H1 (cell line): ENCODE data around the gene TEKTIP1. TPM values are rescaled to one million over a fixed set of nuclear protein-coding genes. Genes with fewer than 3 reads are reported as not detected.

Experiments
- CTCF ChIA-PET: fragments of 300-600 bp; sonication (Branson Sonifier 250); formaldehyde crosslinking; loops from one replicate; lab custom pipeline; 2021; ENCODE audit not compliant: partially characterized antibody; lab: Charles Lee
- POLR2A ChIA-PET: fragments of 300-600 bp; sonication (Branson Sonifier 250); formaldehyde crosslinking; loops from one replicate; lab custom pipeline; 2021; ENCODE audit warnings: inconsistent platforms; ENCODE audit not compliant: partially characterized antibody; lab: Charles Lee
- DNase-seq, 2 experiments: peaks; one replicate each; pipeline versions ENCODE4 v3.0.0 to v3.0.0-alpha.2; 2010 to 2022; ENCODE audit warnings: low spot score in 2 of 2, low read depth in 1 of 2, mixed read lengths in 1 of 2
- FAIRE-seq: peaks from 2 replicates; lab custom pipeline; 2011; peaks lifted over from hg19 to GRCh38; lab: Jason Lieb, UNC
- H2AFZ ChIP-seq: 2 replicates; pipeline ENCODE4 v1.8.1; 2012; ENCODE audit warnings: low read length, inconsistent platforms
- H2AK5ac ChIP-seq: 2 replicates; pipeline ENCODE4 v1.6.1; 2013; ENCODE audit warnings: low read depth, low read length
- H2BK120ac ChIP-seq: replicated peaks from 2 replicates; pipeline ENCODE3; 2013; ENCODE audit warnings: low read depth, low read length, inconsistent platforms
- H2BK12ac ChIP-seq: 2 replicates; pipeline ENCODE4 v1.6.1; 2013; ENCODE audit warnings: low read depth, low read length
- H2BK15ac ChIP-seq: 2 replicates; pipeline ENCODE4 v1.6.1; 2013; ENCODE audit warnings: low read length
- H2BK20ac ChIP-seq: 2 replicates; pipeline ENCODE4 v1.6.1; 2013; ENCODE audit warnings: low read length
- H2BK5ac ChIP-seq: 2 replicates; pipeline ENCODE4 v1.6.1; 2013; ENCODE audit warnings: low read depth, low read length
- H3K14ac ChIP-seq: 2 replicates; pipeline ENCODE4 v1.6.1; 2013; ENCODE audit warnings: inconsistent platforms; ENCODE audit not compliant: insufficient read length
- H3K18ac ChIP-seq: 2 replicates; pipeline ENCODE4 v1.6.1; 2013; ENCODE audit warnings: low read length; ENCODE audit errors: extremely low read depth
- H3K23ac ChIP-seq: 2 replicates; pipeline ENCODE4 v1.6.1; 2013; ENCODE audit warnings: inconsistent platforms; ENCODE audit not compliant: insufficient read length
- H3K23me2 ChIP-seq: 2 replicates; pipeline ENCODE4 v1.6.1; 2013; ENCODE audit warnings: low read depth, low read length
- H3K27ac ChIP-seq: 2 replicates; pipeline ENCODE4 v1.6.1; 2011; ENCODE audit warnings: low read depth, low read length, inconsistent platforms
- H3K27me3 ChIP-seq, 4 experiments: replicated peaks in 1 of 4; 1 replicate in 1 of 4; 2 replicates in 3 of 4; pipeline versions ENCODE4 v1.6.1 to v1.8.1; 2011 to 2013; ENCODE audit warnings: low read length in 3 of 4, mild to moderate bottlenecking in 3 of 4, inconsistent platforms in 2 of 4, mixed read lengths in 2 of 4, moderate library complexity in 1 of 4; ENCODE audit not compliant: control insufficient read depth in 3 of 4, insufficient read depth in 3 of 4; ENCODE audit errors: extremely low read depth in 1 of 4
- H3K36me3 ChIP-seq, 4 experiments: 2 replicates each; pipeline versions ENCODE4 v1.6.1 to v1.8.1; 2011 to 2013; ENCODE audit warnings: mild to moderate bottlenecking in 4 of 4, low read length in 3 of 4, moderate library complexity in 2 of 4, control low read depth in 1 of 4, inconsistent platforms in 1 of 4; ENCODE audit not compliant: insufficient read depth in 4 of 4, control insufficient read depth in 2 of 4
- H3K4ac ChIP-seq: replicated peaks from 2 replicates; pipeline ENCODE3; 2013; ENCODE audit warnings: low read length, low read depth, mixed read lengths, inconsistent platforms; ENCODE audit not compliant: insufficient read length
- H3K4me1 ChIP-seq, 4 experiments: replicated peaks in 1 of 4; 1 replicate in 1 of 4; 2 replicates in 3 of 4; pipeline versions ENCODE4 v1.6.1 to v1.8.1; 2011 to 2013; ENCODE audit warnings: low read length in 3 of 4, inconsistent platforms in 2 of 4, mixed read lengths in 1 of 4; ENCODE audit not compliant: insufficient read depth in 4 of 4, control insufficient read depth in 3 of 4
- H3K4me2 ChIP-seq, 2 experiments: 2 replicates each; pipeline versions ENCODE4 v1.6.1 to v1.8.1; 2011 to 2013; ENCODE audit warnings: low read depth in 2 of 2, low read length in 2 of 2, control low read depth in 1 of 2, inconsistent platforms in 1 of 2, mild to moderate bottlenecking in 1 of 2; ENCODE audit not compliant: insufficient read depth in 1 of 2
- H3K4me3 ChIP-seq, 4 experiments: fragments of 200-600, 300-600 bp in 1 of 4; sonication (generic), shearing (Covaris generic), sonication (Bioruptor Twin) in 1 of 4; 2 replicates each; pipeline versions ENCODE4 v1.5.1 to v1.8.1; 2011 to 2016; ENCODE audit warnings: low read length in 4 of 4, low read depth in 3 of 4, control low read depth in 2 of 4, inconsistent platforms in 2 of 4, mild to moderate bottlenecking in 2 of 4, mixed read lengths in 1 of 4, moderate library complexity in 1 of 4; ENCODE audit not compliant: insufficient read depth in 2 of 4; ENCODE audit errors: extremely low read depth in 1 of 4
- H3K56ac ChIP-seq: replicated peaks from 2 replicates; pipeline ENCODE3; 2013; ENCODE audit warnings: low read depth, mild to moderate bottlenecking, mixed read lengths, low read length, inconsistent platforms; ENCODE audit not compliant: insufficient read length
- H3K79me1 ChIP-seq: 2 replicates; pipeline ENCODE4 v1.6.1; 2013; ENCODE audit warnings: low read depth, low read length, control low read depth
- H3K79me2 ChIP-seq, 2 experiments: 2 replicates each; pipeline versions ENCODE4 v1.6.1 to v1.8.1; 2012 to 2013; ENCODE audit warnings: low read length in 2 of 2, mild to moderate bottlenecking in 2 of 2, inconsistent platforms in 1 of 2; ENCODE audit not compliant: insufficient read depth in 2 of 2, control insufficient read depth in 1 of 2
- H3K9ac ChIP-seq, 4 experiments: replicated peaks in 1 of 4; 1 replicate in 1 of 4; 2 replicates in 3 of 4; pipeline versions ENCODE4 v1.6.1 to v1.8.1; 2011 to 2013; ENCODE audit warnings: low read depth in 3 of 4, low read length in 3 of 4, control low read depth in 2 of 4, mild to moderate bottlenecking in 2 of 4, moderate library complexity in 2 of 4, inconsistent platforms in 1 of 4; ENCODE audit errors: extremely low read depth in 1 of 4
- H3K9me3 ChIP-seq, 2 experiments: 2 replicates each; pipeline versions ENCODE4 v1.6.1 to v1.8.1; 2012 to 2013; ENCODE audit warnings: mild to moderate bottlenecking in 2 of 2, moderate library complexity in 2 of 2, control low read depth in 1 of 2, inconsistent platforms in 1 of 2, low read depth in 1 of 2, low read length in 1 of 2, mixed read lengths in 1 of 2; ENCODE audit not compliant: insufficient read depth in 2 of 2
- H4K20me1 ChIP-seq, 2 experiments: replicated peaks in 1 of 2; 2 replicates each; pipeline versions ENCODE3 to v1.8.1; 2011 to 2013; ENCODE audit warnings: inconsistent platforms in 2 of 2, low read length in 2 of 2, mild to moderate bottlenecking in 1 of 2; ENCODE audit not compliant: insufficient read depth in 2 of 2, control insufficient read depth in 1 of 2
- H4K5ac ChIP-seq: 2 replicates; pipeline ENCODE4 v1.6.1; 2013; ENCODE audit warnings: low read length, low read depth, mixed read lengths, inconsistent platforms; ENCODE audit not compliant: insufficient read length
- H4K8ac ChIP-seq: 2 replicates; pipeline ENCODE4 v1.8.0; 2013; ENCODE audit warnings: mild to moderate bottlenecking, moderate library complexity, low read length, inconsistent platforms; ENCODE audit not compliant: insufficient read depth; ENCODE audit errors: extremely low read depth
- H4K91ac ChIP-seq: replicated peaks from 2 replicates; pipeline ENCODE3; 2013; ENCODE audit warnings: low read length, mixed read lengths, inconsistent platforms; ENCODE audit not compliant: insufficient read length
- ASH2L ChIP-seq: fragments of 200-600, 300-600 bp; sonication (generic); IDR thresholded peaks from one replicate; pipeline ENCODE4 v1.7.1; 2017; ENCODE audit warnings: low read length
- BACH1 ChIP-seq: IDR thresholded peaks from 2 replicates; pipeline ENCODE4 v1.6.1; 2012; ENCODE audit warnings: low read length, improper control_type of control experiment
- CHD1 ChIP-seq: IDR thresholded peaks from 2 replicates; pipeline ENCODE4 v1.6.1; 2012; ENCODE audit warnings: low read depth, low read length, improper control_type of control experiment
- JUN ChIP-seq: IDR thresholded peaks from 2 replicates; pipeline ENCODE4 v1.6.1; 2011; ENCODE audit warnings: low read depth, mild to moderate bottlenecking, improper control_type of control experiment, low read length
- POLR2A ChIP-seq, 2 experiments: IDR thresholded peaks; 1 replicate in 1 of 2; 2 replicates in 1 of 2; pipeline ENCODE4 v1.6.1; 2011; ENCODE audit warnings: low read depth in 2 of 2, low read length in 2 of 2, mild to moderate bottlenecking in 2 of 2; ENCODE audit errors: control extremely low read depth in 1 of 2
- RFX5 ChIP-seq: IDR thresholded peaks from 2 replicates; pipeline ENCODE4 v1.6.1; 2011; ENCODE audit warnings: low read depth, low read length, improper control_type of control experiment, borderline replicate concordance
- RNF2 ChIP-seq: fragments of 200-900, 300-1000 bp; sonication (generic); IDR thresholded peaks from 2 replicates; pipeline ENCODE4 v1.7.1; 2016; ENCODE audit warnings: borderline replicate concordance, low read depth, mild to moderate bottlenecking, antibody characterized with exemption, low read length; ENCODE audit not compliant: poor library complexity, severe bottlenecking; ENCODE audit errors: missing control alignments
- SIX5 ChIP-seq: IDR thresholded peaks from 2 replicates; pipeline ENCODE4 v1.6.1; 2011; ENCODE audit warnings: mild to moderate bottlenecking, low read depth, low read length
- SRF ChIP-seq: IDR thresholded peaks from 2 replicates; pipeline ENCODE4 v1.6.1; 2011; ENCODE audit warnings: mild to moderate bottlenecking, low read depth, low read length, moderate library complexity
- SUZ12 ChIP-seq: fragments of 200-600 bp; sonication (generic); IDR thresholded peaks from 2 replicates; pipeline ENCODE4 v1.6.1; 2012; ENCODE audit warnings: mild to moderate bottlenecking, inconsistent platforms, low read length, moderate library complexity, mixed read lengths
- TBP ChIP-seq: IDR thresholded peaks from 2 replicates; pipeline ENCODE4 v1.6.1; 2011; ENCODE audit warnings: low read depth, low read length, improper control_type of control experiment
- WGBS, 2 experiments: shearing (Covaris generic) in 1 of 2; methylation state at CpG; one replicate each; pipeline versions ENCODE4 v1.1.6 to v1.1.7; 2013 to 2015; ENCODE audit warnings: low lambda C conversion rate in 2 of 2, mixed read lengths in 2 of 2, inconsistent platforms in 1 of 2, low coverage in 1 of 2, missing lambda C conversion rate in 1 of 2; ENCODE audit not compliant: insufficient replicate concordance in 2 of 2, insufficient coverage in 1 of 2, insufficient read length in 1 of 2; ENCODE audit errors: extremely low coverage in 1 of 2, missing lambda C conversion rate in 1 of 2; 5-methylcytosine and 5-hydroxymethylcytosine counted together
- polyA plus RNA-seq, 7 experiments: library from polyadenylated mRNA; depleted of rRNA in 3 of 7; stranded (reverse) in 5 of 7; unstranded in 2 of 7; fragments of >200 nt in 5 of 7; fragments of 200-250 nt in 2 of 7; gene quantifications; 1 replicate in 5 of 7; 2 replicates in 1 of 7; 4 replicates in 1 of 7; pipeline versions ENCODE4 v1.2.1 to v1.2.3, GENCODE V29; 2011 to 2013; ENCODE audit warnings: missing spikeins in 2 of 7, mixed read lengths in 2 of 7
- total RNA-seq: library from RNA; stranded (reverse); fragmentation: NEBNext Ultra II Directional; extraction: Animal tissue kit (Norgen Biotek cat#: 25700); gene quantifications from 2 replicates; pipeline ENCODE4 v1.2.1, GENCODE V29; 2021

The TEKTIP1 gene
- total and polyA plus RNA-seq, 2 of the 8 experiments (the other 6 are each of a cell fraction or from before 2014, with no cell fraction given): 1.1 TPM; not detected in 1

GRCh38 chr19:3528539-3529211 lies 10.3 kb upstream of the TEKTIP1 start:
- H3K36me3 ChIP-seq: peaks cover 7 to 32% (median 20%) of the 10 kb centered on the region in 4 experiments; a peak in 7 of 8 replicates
- no peak overlapping the region for H3K4me3 ChIP-seq
- H3K9me3 ChIP-seq: no peaks in the 10 kb centered on the region
- H3K79me1 ChIP-seq: no peaks in the 10 kb centered on the region
- CTCF ChIA-PET: interaction anchor here (0.8 kb wide), 1 partner anchor 17 kb away, joined by 3 read pairs; no protein-coding TSS in a partner anchor
- no peak overlapping the region for H3K27ac ChIP-seq
- no peak overlapping the region for H2BK20ac ChIP-seq
- no peak overlapping the region for H2BK5ac ChIP-seq
- no peak overlapping the region for H2AK5ac ChIP-seq
- no peaks in the 10 kb centered on the region for H3K27me3 ChIP-seq
- H3K56ac ChIP-seq: no peak overlapping the region
- no peak for TF ChIP-seq POLR2A (IDR thresholded peaks at IDR 0.05; ENCODE audit: control extremely low read depth in 1 of 2, low read depth in 2 of 2, low read length in 2 of 2)
- TF ChIP-seq RNF2: no peak
- TF ChIP-seq SIX5: no peak
- TF ChIP-seq RFX5: no peak
- no peak for TF ChIP-seq SRF
- TF ChIP-seq TBP: no peak
- TF ChIP-seq JUN: no peak
- TF ChIP-seq CHD1: no peak
- no peak for TF ChIP-seq BACH1
- no peak for TF ChIP-seq ASH2L
- TF ChIP-seq SUZ12: no peak
- H4K8ac ChIP-seq: no peak overlapping the region
- H3K23me2 ChIP-seq: peaks cover 9% of the 10 kb centered on the region; the same call in 1 of the 2 replicates
- no peak for DNase-seq
- H3K23ac ChIP-seq: no peak overlapping the region
- H3K9ac ChIP-seq: no peak overlapping the region
- H2BK12ac ChIP-seq: no peak overlapping the region
- POLR2A ChIA-PET: interaction anchor here (1.0 to 4.3 kb wide), 3 partner anchors 9 to 16 kb away, joined by 4 to 30 read pairs (median 5); partner anchors contain the start of gene TEKTIP1
- no peak overlapping the region for H4K5ac ChIP-seq
- H3K14ac ChIP-seq: no peak overlapping the region
- H3K4me2 ChIP-seq: no peak overlapping the region
- H2AFZ ChIP-seq: no peak overlapping the region
- H3K79me2 ChIP-seq: no peaks in the 10 kb centered on the region
- H2BK15ac ChIP-seq: no peak overlapping the region
- H2BK120ac ChIP-seq: no peak overlapping the region
- WGBS, 2 experiments: 90 to 100% methylated on average over 5 to 20 of the region's 20 CpGs
- FAIRE-seq: no peak
- H4K91ac ChIP-seq: no peak overlapping the region
- H3K4me1 ChIP-seq: no peaks in the 10 kb centered on the region; a peak in 1 of 7 replicates
- no peak overlapping the region for H3K18ac ChIP-seq
- peaks cover 0 to 6% of the 10 kb centered on the region in 2 experiments for H4K20me1 ChIP-seq
- H3K4ac ChIP-seq: no peak overlapping the region
